Hematopoietic multipotent progenitor cell treated with erythropoietin and hydrocortisone succinate and interleukin-3 and kit ligand, for 17 days (in vitro differentiated cells): ENCODE results near the gene NAP1L4.
"Not testable (repeated sequence)": the region's sequence is repeated elsewhere in the genome, so short reads cannot be mapped to it uniquely, and the experiment has no call there.

Experiments
- DNase-seq: peaks from one replicate; pipeline ENCODE4 v3.0.0-alpha.2; 2015; ENCODE audit warnings: low spot score

NAP1L4 gene

DNA sequence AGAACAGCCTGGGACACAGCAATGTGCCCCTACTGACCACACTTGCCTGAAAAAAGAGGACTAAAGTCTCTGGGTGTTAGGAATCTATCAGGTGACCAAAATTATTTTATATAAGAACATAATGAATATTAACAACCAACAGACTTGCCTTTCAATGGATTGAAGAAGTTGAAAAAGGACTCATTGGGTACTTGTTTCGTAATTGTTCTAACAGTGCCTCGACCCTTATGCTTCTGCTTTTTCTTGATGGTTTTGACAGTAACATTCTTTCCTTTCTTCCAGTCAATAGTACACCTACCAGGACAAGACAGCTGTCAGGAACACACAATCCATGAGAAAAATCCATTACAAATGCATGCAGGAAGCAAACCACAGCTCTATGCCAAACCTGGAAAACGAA lies 33.9 kb downstream of the NAP1L4 start:
- no peak for DNase-seq

DNA sequence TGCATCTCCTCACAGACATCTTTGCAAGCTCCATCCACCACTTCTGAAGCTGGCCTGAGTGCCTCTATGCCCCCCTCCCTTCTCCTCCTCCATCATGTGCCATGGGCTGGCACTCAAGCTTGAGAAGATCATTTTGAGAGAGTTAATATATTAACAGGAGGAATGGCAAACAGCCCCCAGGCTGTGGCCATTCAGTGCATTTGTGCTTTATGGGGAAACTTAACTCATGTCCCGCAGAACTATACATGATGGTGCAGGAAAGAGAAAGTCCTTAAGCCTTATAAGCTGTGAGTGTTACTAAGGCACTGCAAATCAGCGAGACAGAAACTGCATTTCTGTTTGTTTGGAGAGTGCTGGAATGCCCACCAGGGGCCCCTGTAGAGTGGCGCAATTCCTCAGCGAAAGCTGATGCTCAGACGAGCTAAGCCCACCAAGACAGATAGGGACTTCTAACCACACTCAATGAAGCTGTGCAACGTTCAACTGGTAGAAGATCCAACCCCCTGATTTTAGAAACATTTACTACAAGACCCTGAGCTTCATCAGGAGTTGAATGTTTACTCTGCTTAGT lies 36.1 kb downstream of the NAP1L4 start:
- DNase-seq, result no peak

DNA sequence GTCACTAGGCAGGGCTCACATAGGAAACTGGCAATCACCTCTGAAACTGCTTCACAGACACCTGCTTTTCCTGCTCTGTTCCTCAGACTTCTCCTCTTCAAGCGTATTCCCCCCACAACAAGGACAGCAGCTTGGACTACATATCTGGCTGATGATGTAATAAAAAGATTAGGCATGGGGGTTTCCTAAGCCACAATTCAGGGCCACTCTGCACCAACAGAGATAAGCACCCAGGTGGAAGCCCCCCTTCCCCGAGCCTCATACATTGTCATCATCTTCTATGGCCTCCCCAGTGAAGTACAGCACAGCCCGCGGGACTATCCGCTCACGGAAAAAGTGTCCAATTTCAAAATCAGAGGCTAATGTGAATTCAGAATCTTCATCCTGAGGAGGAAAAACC lies 37.9 kb downstream of the NAP1L4 start:
- DNase-seq, result no peak

DNA sequence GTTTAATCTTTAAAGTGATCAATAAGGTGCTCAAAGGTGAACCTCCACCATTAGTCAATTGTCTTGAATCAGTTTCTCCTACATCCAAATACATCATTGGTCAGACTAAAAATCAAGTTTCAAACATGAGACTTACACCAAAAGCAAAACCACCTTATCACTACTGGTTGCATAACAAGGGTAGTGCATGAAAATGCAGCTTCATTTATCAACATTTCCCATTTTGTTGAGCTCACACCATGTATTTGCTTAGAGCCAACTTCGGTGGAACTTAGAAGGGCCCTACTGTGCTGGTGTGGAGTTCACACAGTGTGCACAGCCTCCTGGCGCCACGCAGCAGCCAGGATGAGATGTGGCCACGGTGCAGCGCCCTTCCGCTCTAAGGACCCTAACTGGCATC lies 39.8 kb downstream of the NAP1L4 start:
- no peak for DNase-seq

DNA sequence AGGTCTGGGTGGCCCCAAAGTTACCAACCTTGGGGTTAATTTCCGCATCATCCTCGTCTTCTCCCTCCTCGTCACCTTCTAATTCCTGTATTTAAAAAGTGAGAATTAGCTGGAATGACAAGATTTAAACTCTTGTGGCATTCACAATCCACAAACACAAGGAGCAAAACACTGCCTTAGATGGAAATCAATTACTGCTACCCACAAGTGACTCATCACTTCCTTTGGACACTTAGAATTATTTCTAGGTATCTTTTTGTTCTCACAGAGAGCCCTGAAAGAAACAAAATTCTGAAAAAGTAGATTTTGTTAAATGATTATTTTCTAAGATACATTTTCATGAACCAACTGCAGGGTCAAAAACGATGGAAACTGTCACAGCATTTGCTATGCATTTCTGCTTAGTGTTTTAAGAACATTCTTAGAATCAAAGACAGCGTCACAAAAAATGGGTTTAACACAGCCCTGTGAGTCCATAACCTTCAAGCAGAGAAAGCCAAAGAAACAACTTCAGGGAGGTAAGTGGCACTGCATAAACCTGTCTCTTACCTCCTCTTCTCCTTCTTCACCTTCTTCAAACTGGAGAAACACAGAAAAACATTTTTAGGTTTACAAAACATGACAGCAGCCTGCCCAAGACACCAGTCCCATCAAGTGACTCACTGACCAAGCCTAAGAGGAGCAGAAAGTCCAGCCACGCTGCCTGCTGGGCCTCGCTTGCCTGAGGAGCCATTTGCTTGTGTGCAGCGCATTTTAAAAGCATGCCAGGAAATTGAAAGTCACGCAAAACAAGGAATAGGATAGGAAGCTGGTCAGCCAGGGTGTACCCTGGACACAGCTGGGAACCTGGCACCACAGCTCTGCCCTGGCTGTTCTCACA lies 40.7 kb downstream of the NAP1L4 start:
- DNase-seq, result no peak

DNA sequence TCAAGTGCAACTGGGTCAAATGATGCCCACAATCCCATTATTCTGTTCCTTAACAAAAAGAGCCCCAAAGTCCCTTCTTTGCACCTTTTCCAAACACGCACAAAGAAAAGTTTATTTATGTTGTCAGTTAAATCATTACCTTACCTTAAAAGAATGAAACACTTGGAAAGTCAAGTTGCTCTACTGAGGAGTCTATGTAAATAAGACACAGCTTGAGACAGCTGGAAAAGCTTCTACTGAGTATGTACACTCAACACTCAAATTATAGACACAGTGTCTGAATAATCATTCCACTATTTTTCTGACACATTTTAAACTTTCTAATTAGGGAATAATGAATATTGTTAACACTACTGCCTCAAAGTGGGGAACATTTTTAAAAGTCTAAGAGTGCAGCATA lies 41.3 kb downstream of the NAP1L4 start:
- no peak for DNase-seq

DNA sequence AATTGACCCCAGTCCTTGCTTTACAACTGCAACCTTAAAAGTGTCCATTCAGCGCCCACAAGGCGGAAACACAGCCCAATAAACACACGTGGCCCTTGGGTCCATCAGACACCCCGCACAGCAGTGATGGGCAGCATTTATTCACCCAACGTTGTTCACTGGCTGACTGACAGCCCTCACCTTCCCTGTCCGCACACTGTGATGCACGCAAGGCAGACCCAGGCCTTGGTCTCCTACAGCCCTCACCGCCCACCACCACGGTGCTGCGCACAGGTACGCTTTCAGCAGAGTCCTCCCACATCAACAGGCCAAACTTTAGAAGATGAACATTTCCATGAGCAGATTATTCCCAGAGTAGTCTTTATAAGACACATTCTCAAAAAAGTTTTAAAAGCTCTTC lies 42.2 kb downstream of the NAP1L4 start:
- no peak for DNase-seq

DNA sequence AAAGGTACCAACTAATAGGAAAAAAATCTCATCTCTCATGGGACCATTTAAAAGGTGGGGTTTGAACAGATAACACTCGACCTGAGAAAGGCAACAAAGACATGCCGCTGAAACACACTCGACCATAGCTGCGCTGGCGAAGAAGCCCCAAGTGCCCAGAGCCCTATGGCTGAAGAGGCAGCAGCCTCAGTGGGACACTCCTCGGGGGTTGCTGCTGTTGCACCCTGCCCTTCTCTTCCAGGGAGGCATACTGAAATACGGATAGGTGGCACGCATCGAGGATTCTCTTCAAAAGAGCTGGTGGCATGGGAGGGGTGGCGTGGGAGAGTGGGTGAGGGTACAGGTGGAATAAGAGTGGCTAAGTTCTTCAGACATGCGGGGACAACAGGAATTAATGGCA lies 44.4 kb downstream of the NAP1L4 start:
- DNase-seq, result no peak

DNA sequence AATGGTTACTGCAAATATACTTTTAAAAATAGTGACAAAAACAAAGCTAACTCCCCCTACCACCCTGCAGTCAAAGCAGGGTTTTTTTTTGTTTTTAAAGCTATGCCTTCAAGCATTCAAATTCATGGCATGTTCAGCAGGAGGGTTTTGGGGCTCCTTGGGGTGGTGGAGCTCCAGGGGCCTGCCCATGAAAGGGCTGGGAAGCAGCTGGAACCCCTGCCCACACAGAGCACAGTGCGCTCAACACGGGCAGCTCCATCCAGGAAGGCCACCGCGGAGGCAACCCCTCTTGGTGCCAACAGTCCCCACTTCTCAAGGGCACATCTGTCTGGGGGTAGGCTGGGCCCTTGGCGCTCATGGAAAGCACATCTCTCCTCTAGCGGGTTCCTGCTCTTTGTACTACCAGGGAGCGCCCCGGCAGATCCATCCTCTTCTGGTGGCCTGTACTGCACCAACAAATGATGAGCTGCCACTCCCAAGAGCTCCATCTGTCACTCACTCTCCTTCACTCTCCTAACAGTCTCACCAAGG lies 46.3 kb downstream of the NAP1L4 start:
- no peak for DNase-seq

DNA sequence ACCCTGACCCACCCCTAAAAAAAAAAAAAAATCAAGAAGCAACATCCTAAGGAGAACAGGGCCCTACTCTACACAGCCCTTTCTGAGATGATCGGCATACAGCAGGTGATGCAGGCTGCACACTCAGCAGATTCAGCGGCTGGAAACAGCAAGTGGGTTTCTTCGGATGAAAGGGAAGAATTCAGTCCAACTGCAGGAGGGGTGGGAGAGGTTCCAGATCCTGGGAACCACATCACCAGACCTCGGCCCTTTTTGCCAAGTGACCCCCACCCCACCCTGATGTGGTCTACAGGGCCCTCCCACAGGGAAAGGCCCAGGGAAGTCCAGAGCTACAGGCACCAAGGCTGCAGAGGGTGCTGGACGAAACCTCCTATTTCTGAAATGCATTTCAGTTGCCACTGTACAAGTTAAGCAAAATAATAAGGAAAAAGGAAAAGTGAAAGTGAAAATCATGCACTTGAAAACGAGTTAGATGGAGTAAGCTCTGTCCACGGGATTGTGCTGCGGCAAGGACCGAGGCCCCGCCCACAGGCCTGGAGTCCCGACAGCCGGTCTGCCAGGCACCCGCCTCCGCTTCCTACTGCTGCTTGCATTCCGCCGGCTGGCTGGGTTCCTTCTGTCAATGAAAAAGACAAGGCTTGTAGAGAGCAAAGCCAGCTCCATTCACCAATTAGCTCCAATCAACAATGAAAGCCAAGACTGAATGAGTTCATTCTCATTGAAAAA lies 46.9 kb downstream of the NAP1L4 start:
- no peak for DNase-seq

DNA sequence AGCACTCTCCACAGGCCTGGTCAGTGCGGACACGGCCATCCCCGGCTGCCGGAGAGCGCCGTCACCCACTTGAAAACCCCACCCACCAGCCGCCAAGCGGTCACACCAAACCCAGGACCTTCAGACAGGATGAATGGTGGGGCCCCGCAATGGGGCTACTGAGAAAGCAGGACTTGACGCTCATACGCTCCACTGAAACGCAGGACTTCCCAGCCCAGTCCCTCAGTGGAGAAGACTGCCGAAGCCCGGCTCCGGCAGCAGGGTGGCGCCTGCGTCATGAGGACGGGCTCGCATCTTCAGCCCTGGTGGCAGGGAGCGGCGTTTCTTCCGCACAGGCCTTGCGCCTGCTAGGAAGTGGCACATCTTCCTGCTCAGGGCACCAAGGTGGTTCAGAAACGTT lies 47.6 kb downstream of the NAP1L4 start:
- DNase-seq, result no peak

DNA sequence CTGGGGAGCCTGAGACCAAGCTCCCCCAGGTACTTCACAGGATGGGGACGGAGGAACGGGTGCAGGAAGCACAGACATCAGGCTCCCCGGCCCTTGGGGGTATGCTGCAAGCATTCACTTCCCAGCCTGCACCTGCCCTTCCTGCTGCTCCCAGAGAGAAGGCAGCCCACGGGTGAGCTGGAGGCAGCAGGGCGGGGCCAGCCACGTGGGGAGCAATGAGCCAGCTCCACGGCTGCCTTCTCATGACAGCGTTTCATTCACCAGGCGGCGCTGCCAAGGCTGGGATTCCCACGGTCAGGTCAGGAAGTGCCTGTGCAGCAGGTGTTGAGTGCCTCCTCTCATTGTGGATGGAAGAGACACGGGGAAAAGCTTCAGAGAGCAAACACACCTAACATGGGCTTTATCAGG lies 48.4 kb downstream of the NAP1L4 start:
- no peak for DNase-seq

DNA sequence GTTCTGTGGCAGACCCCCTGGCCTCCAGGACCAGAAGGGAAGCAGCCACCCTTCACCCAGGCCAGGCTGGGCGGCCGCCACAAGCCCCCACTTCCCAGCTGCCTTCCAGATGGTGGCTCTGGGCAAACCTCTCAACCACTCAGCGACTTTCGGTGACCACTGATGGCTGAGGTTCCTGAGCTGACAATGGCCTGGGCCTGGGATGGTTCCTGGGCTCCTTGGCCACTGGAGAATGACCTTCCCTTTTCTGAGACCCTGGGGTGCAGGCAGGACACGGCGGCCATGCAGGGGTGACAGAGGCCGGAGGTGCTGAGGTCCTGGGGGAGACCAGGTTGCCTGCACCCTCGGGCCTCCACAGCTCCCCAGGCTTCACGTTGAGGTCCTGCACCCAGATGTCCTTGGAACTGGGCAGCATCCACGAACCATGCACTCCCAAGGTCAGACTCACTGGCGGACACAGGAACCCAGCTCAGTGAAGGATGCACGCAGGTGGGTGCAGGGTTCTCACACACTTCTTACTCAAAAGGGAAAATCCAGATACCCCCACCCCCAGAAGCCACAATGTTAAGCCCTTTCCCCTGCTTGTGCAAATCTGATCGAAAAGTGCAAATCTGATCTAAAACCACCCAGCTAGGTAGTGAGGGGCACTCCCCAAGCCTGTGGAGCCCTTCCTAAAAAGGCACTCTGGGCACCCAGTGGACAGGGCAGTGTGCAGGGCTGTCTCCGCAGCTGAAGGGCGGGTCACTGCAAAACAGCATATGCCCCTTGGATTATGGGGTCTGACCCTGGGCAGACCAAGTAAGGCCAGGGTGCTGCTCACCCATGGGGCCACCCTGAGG lies 49.0 kb downstream of the NAP1L4 start:
- DNase-seq, result no peak

DNA sequence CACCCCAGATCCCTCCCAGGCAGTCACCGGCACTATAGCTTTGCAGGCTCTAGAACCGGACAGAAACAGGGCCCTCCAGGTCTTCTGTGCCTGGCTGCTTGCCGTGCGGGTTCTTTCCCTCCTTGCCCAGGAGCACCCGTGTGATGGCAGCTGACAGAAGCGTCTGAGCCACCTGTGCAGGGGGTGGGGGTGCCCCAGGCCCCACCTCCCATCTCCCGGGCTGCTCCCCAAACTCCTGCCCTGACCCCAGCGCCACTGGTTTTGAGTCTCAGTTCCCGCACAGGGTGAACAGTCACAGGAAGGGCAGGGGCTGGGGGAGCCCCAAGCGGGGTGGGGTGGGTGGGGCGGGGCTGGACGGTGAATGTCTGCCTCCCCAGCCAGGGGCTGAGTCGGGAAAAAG lies 49.7 kb downstream of the NAP1L4 start:
- no peak for DNase-seq

DNA sequence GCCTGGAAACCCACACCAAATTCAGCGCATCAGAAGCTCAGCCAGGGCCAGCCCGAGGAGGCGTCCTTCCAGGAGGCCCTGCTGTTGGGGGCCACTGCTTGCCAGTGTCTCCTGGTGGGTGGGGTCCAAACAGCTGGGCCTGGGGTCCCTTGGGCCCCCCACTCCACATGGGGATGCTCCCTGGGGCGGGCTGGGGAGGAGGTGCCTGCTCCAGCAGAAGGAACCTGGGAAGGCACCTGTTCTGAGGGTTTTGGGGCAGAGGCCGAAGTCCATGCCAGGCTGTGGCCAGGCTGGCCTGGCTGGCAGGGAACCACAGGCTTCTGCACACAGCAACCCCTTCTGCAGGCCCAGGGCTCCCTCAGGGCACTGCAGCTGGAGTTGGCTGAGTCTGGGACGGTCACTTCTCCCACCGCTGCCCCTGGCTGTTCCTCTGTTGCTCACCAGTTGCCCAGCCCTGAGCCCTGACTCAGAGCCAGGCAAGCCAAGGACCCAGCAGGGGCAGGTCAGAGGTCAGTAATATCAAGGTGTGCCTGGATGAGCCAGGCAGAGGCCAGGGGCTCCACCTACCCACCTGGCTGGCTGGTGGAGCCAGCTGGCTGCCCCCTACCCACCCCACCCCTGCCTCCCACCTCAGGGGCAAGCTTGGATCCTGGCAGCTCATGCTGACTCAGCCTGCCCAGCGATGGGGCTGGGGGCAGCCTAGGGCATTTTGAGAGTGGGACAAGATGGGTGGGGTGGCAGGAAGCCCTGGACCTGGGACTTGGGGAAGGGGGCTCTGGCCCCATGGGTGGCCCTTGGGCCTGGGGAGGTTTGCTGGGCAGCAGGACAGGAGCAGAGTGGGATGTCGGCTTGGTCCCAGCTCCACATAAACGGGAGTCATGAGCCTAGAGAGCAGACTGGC lies 51.0 kb downstream of the NAP1L4 start:
- DNase-seq, result no peak

DNA sequence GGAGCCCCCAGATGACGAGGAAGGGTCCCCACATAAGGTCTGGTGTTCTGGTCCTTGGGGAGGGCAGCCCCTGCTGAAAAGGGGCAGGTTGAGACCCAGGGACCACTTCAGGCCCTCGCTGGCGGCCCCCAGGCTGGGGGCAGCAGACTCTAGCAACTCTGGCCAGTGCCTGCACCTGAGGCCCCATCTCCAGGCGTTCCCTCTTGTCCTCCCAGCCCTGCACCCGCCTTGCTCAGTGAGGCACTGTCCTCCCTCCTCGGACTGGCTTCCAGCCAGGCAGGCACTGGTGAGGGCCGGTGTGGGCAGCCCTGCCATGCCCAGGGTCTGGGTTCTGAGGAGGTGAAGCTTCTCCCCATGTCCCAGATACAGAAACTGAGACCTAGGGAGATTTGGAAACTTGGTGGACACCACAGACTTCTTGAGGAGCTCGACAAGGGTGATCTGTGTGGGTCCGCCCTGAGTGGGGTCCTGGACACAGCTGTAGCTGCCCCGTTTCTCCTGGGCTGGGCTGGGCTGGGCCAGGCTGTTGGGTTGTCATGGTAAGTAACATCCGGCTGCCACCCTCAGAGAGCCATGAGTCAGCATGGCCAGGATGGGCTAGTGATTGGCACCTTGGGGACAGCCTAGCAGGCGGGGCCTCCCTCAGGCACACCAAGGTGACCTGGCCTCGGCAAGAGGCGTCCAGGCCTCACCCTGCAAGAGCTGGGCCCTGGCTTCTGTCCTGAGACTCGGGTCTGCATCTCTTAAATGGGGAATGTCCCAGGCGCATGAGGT lies 51.8 kb downstream of the NAP1L4 start:
- DNase-seq, result peak; percentile 74

DNA sequence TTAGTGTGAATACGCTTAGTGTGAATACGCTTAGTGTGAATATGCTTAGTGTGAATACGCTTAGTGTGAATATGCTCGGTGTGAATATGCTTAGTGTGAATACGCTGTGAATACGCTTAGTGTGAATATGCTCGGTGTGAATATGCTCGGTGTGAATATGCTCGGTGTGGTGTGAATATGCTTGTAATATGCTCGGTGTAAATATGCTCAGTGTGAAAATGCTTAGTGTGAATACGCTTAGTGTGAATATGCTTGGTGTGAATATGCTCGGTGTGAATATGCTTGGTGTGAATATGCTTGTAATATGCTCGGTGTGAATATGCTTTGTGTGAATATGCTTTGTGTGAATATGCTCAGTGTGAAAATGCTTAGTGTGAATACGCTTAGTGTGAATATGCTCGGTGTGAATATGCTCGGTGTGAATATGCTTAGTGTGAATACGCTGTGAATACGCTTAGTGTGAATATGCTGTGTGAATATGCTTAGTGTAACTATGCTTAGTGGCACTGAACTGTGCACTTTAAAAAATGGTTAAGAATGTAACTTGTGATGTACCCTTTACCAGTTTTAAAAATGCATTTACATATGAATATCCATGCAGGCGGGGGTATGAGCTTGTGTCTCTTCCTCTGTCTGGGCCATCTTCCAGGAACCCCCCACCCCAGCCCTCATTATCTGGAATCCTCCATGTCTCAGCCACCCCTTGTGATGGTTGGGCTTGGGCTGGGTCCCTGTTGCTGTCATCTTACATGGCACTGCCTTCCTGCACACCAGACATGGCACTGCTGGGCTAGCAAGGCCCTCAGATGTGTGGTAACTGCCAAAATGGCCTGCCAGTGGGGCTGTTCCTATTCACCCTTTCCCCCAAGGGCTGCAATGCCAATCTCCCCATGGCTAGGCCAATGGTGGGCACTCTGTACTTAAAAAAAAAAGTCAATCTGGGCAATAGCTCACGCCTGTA lies 53.4 kb downstream of the NAP1L4 start:
- not testable (repeated sequence) for DNase-seq

DNA sequence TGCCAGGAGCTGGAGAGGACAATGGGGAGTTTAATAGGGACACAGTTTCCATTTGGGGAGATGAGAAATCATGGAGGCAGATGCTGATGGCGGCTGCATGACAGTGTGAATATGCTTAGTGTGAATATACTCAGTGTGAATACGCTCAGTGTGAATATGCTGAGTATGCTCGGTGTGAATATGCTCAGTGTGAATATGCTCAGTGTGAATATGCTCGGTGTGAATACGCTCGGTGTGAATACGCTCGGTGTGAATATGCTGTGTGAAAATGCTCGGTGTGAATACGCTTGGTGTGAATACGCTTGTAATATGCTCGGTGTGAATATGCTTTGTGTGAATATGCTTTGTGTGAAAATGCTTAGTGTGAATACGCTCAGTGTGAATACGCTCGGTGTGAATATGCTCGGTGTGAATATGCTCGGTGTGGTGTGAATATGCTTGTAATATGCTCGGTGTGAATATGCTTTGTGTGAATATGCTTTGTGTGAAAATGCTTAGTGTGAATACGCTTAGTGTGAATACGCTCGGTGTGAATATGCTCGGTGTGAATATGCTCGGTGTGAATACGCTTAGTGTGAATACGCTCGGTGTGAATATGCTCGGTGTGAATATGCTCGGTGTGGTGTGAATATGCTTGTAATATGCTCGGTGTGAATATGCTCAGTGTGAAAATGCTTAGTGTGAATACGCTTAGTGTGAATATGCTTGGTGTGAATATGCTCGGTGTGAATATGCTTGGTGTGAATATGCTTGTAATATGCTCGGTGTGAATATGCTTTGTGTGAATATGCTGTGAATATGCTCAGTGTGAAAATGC lies 54.3 kb downstream of the NAP1L4 start:
- not testable (repeated sequence) for DNase-seq
